SK-N-SH treated with all-trans-retinoic acid at 6 μM for 48 hours (cell line): Measurements from ENCODE around the gene C19orf85.

Source experiments
- ATAC-seq: fragments of 200-7000 bp; cut with Tn5 transposase; 3 replicates; pipeline ENCODE4 v1.9.1; 2020; ENCODE audit warnings: mild to moderate bottlenecking, moderate library complexity
- ARNTL ChIP-seq: fragments of 450-650 bp; formaldehyde crosslinking; IDR thresholded peaks from 2 replicates; pipeline ENCODE4 v1.5.0; 2020; ENCODE audit warnings: low read depth, mild to moderate bottlenecking, moderate library complexity, borderline replicate concordance
- BACH2 ChIP-seq: fragments of 250-450 bp; sonication (Bioruptor Pico); IDR thresholded peaks from 2 replicates; pipeline ENCODE4 v1.9.0; 2021; ENCODE audit warnings: mild to moderate bottlenecking, borderline replicate concordance
- CSDC2 ChIP-seq: fragments of 250-450 bp; sonication (Bioruptor Pico); IDR thresholded peaks from 2 replicates; pipeline ENCODE4 v1.5.0; 2020; ENCODE audit warnings: mild to moderate bottlenecking, moderate library complexity
- ESRRG ChIP-seq: fragments of 250-450 bp; sonication (Bioruptor Pico); IDR thresholded peaks from 2 replicates; pipeline ENCODE4 v1.6.1; 2021; ENCODE audit warnings: mild to moderate bottlenecking
- GLIS3 ChIP-seq: fragments of 250-450 bp; sonication (Bioruptor Pico); IDR thresholded peaks from 2 replicates; pipeline ENCODE4 v1.5.0; 2020; ENCODE audit warnings: mild to moderate bottlenecking, moderate library complexity
- ISL1 ChIP-seq: fragments of 250-450 bp; sonication (Bioruptor Pico); IDR thresholded peaks from 2 replicates; pipeline ENCODE4 v2.1.2; 2022; ENCODE audit warnings: mild to moderate bottlenecking, moderate library complexity
- OSR1 ChIP-seq: fragments of 250-450 bp; sonication (Bioruptor Pico); IDR thresholded peaks from 2 replicates; pipeline ENCODE4 v1.8.0; 2022; ENCODE audit warnings: moderate library complexity, mild to moderate bottlenecking, inconsistent platforms
- POU6F1 ChIP-seq: fragments of 250-450 bp; sonication (Bioruptor Pico); IDR thresholded peaks from 2 replicates; pipeline ENCODE4 v1.8.0; 2021; ENCODE audit warnings: low read depth, mild to moderate bottlenecking, moderate library complexity, borderline replicate concordance
- RARB ChIP-seq: fragments of 250-450 bp; sonication (Bioruptor Pico); IDR thresholded peaks from 2 replicates; pipeline ENCODE4 v1.8.0; 2021; ENCODE audit warnings: mild to moderate bottlenecking, moderate library complexity
- SNAI2 ChIP-seq: fragments of 250-450 bp; sonication (Bioruptor Pico); IDR thresholded peaks from 2 replicates; pipeline ENCODE4 v1.5.0; 2020; ENCODE audit warnings: mild to moderate bottlenecking, moderate library complexity
- TCF4 ChIP-seq: fragments of 250-450 bp; sonication (Bioruptor Pico); IDR thresholded peaks from 2 replicates; pipeline ENCODE4 v1.8.0; 2021; ENCODE audit warnings: mild to moderate bottlenecking, moderate library complexity, borderline replicate concordance
- TOX ChIP-seq: fragments of 250-450 bp; sonication (Bioruptor Pico); IDR thresholded peaks from 2 replicates; pipeline ENCODE4 v1.8.0; 2021; ENCODE audit warnings: mild to moderate bottlenecking, moderate library complexity, borderline replicate concordance
- TSHZ2 ChIP-seq: fragments of 250-450 bp; sonication (Bioruptor Pico); IDR thresholded peaks from 2 replicates; pipeline ENCODE4 v1.5.0; 2020; ENCODE audit warnings: mild to moderate bottlenecking, moderate library complexity
- ZC3H10 ChIP-seq: fragments of 250-450 bp; sonication (Bioruptor Pico); IDR thresholded peaks from 2 replicates; pipeline ENCODE4 v1.5.1; 2021; ENCODE audit warnings: mild to moderate bottlenecking, moderate library complexity
- ZFP3 ChIP-seq: fragments of 250-450 bp; sonication (Bioruptor Pico); IDR thresholded peaks from 2 replicates; pipeline ENCODE4 v1.5.0; 2020; ENCODE audit warnings: mild to moderate bottlenecking, moderate library complexity
- ZFP30 ChIP-seq: fragments of 450-650 bp; formaldehyde crosslinking; IDR thresholded peaks from 2 replicates; pipeline ENCODE4 v1.5.0; 2022; ENCODE audit warnings: mild to moderate bottlenecking, moderate library complexity
- ZNF565 ChIP-seq: fragments of 450-650 bp; formaldehyde crosslinking; conservative IDR thresholded peaks from 2 replicates; pipeline ENCODE4 v1.5.0; 2020; ENCODE audit warnings: low read depth, mild to moderate bottlenecking, moderate library complexity
- ZNF70 ChIP-seq: fragments of 450-650 bp; formaldehyde crosslinking; IDR thresholded peaks from 2 replicates; pipeline ENCODE4 v1.5.0; 2020; ENCODE audit warnings: mild to moderate bottlenecking, moderate library complexity
- ZNF8 ChIP-seq: fragments of 450-650 bp; formaldehyde crosslinking; IDR thresholded peaks from 2 replicates; pipeline ENCODE4 v1.5.0; 2020; ENCODE audit warnings: mild to moderate bottlenecking, moderate library complexity
- TF ChIP-seq, protein P1 (sequence below): fragments of 250-450 bp; sonication (Bioruptor Pico); IDR thresholded peaks from 2 replicates; pipeline ENCODE4 v1.5.1; 2020; ENCODE audit warnings: low read depth, mild to moderate bottlenecking, moderate library complexity
- TF ChIP-seq, protein P2 (sequence below): fragments of 250-450 bp; sonication (Bioruptor Pico); IDR thresholded peaks from 2 replicates; pipeline ENCODE4 v1.5.1; 2021; ENCODE audit warnings: mild to moderate bottlenecking, moderate library complexity
- TF ChIP-seq, protein P3 (sequence below): fragments of 250-450 bp; sonication (Bioruptor Pico); IDR thresholded peaks from 2 replicates; pipeline ENCODE4 v1.8.0; 2020; ENCODE audit warnings: mild to moderate bottlenecking, moderate library complexity, borderline replicate concordance

C19orf85 gene

DNA sequence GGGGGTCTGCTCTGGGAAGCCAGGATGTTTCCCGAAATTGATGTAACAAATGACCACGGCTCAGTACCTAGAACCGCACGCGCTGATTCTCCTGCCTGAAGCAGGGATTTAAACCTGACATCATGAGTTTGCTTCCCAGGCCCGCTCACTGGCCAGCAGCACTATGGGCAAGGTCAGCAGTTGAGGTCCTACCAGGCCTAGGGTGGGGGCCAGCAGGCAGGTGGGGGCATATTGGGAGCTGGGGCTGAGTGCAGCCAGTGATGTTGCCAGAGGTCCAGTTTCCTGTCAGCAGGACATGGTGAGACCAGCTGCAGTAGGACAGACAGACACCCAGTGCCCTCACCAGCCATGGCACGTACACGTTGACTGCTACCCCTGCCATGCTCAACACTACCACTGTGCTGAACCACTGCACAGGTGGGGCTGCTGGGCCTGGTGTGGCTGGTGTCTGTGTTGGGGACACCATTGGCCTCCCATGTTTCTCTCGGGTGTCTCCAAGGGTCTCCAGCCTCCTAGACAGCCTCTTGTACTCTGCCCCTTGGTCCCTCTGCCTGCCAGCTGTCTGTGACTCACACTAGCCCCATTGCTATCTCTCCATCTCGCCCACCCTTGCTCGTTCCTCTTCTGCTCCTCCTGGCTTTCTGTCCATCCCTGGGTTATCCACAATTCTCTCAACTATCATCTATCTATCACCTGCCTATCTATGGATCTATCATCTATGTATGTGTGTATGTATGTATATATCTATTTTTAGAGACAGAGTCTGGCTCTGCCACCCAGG lies 1.1 kb upstream of the C19orf85 start:
- no peak for TF ChIP-seq ZFP3 (CRISPR knock-in tag)
- TF ChIP-seq ESRRG (CRISPR knock-in tag) = no peak
- TF ChIP-seq OSR1 (CRISPR knock-in tag) = no peak
- TF ChIP-seq ZFP30 (CRISPR knock-in tag) = no peak
- no peak for TF ChIP-seq ARNTL (CRISPR knock-in tag)
- no peak for ATAC-seq

DNA sequence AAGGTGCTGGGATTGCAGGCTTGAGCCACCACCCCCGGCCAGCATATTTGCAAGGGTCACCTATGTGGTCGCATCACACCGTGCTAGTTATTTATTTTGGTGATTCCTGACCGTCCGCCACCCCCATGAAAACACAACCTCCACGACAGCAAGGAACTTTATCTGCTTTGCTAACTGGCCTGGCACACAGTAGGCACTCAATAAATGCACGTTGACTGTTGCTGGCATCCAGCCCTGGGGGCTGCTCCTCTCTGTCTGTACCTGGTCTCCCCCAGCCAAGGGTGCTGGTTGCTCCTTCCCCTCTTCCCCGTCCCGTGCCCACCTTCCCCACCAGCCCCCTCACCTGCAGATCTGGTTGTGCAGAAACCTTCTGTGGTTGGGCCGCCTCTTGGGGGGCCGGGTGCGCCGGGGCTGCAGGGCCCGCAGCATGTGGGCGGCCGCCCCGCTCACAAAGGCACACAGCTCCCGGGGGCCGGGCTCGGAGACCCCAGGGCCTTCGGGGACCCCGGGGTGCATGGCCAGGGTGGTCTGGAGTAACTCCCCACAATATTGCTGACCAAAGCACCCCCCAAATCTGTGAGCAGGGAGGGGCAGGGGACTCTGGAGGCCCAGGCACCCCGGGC lies 401 bp downstream of the C19orf85 start:
- TF ChIP-seq BACH2 (CRISPR knock-in tag) (no peak), TCF4 (CRISPR knock-in tag) (no peak), TOX (CRISPR knock-in tag) (no peak), ISL1 (CRISPR knock-in tag) (no peak), SNAI2 (no peak), ARNTL (CRISPR knock-in tag) (no peak), GLIS3 (CRISPR knock-in tag) (no peak), ZNF565 (CRISPR knock-in tag) (no peak), OSR1 (CRISPR knock-in tag) (no peak), ESRRG (CRISPR knock-in tag) (no peak), RARB (no peak)
- TF ChIP-seq, protein P1, sequence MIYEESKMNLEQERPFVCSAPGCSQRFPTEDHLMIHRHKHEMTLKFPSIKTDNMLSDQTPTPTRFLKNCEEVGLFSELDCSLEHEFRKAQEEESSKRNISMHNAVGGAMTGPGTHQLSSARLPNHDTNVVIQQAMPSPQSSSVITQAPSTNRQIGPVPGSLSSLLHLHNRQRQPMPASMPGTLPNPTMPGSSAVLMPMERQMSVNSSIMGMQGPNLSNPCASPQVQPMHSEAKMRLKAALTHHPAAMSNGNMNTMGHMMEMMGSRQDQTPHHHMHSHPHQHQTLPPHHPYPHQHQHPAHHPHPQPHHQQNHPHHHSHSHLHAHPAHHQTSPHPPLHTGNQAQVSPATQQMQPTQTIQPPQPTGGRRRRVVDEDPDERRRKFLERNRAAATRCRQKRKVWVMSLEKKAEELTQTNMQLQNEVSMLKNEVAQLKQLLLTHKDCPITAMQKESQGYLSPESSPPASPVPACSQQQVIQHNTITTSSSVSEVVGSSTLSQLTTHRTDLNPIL (CRISPR knock-in tag) = no peak
- TF ChIP-seq, protein P2, sequence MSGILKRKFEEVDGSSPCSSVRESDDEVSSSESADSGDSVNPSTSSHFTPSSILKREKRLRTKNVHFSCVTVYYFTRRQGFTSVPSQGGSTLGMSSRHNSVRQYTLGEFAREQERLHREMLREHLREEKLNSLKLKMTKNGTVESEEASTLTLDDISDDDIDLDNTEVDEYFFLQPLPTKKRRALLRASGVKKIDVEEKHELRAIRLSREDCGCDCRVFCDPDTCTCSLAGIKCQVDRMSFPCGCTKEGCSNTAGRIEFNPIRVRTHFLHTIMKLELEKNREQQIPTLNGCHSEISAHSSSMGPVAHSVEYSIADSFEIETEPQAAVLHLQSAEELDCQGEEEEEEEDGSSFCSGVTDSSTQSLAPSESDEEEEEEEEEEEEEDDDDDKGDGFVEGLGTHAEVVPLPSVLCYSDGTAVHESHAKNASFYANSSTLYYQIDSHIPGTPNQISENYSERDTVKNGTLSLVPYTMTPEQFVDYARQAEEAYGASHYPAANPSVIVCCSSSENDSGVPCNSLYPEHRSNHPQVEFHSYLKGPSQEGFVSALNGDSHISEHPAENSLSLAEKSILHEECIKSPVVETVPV (CRISPR knock-in tag) = no peak
- ATAC-seq = no peak

DNA sequence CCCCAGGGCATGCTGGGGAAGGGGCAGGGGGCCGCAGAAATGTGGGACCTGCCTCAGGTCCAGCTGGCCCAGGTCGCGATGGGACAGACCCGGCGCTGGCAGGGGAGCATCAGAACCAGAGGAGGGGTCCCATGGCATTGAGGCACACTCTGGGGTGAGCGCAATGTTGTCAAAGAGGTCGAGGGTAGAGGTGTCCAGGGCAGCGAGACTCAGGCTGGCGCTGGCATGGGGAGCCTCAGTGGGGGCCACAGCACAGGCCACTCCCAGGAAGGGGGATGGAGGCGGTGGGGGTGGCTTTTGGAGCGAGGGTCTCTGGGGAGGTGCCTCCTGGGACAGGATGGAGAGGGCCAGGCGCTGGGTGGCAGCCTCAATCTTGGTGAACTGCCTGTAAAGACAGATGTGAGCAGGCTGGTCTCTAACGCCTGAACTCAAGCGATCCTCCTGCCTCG lies 944 bp downstream of the C19orf85 start:
- TF ChIP-seq TOX (CRISPR knock-in tag) (no peak), POU6F1 (CRISPR knock-in tag) (no peak), ZC3H10 (CRISPR knock-in tag) (no peak), SNAI2 (no peak), OSR1 (CRISPR knock-in tag) (no peak), ZFP30 (CRISPR knock-in tag) (no peak), ARNTL (CRISPR knock-in tag) (no peak)
- TF ChIP-seq, protein P3, sequence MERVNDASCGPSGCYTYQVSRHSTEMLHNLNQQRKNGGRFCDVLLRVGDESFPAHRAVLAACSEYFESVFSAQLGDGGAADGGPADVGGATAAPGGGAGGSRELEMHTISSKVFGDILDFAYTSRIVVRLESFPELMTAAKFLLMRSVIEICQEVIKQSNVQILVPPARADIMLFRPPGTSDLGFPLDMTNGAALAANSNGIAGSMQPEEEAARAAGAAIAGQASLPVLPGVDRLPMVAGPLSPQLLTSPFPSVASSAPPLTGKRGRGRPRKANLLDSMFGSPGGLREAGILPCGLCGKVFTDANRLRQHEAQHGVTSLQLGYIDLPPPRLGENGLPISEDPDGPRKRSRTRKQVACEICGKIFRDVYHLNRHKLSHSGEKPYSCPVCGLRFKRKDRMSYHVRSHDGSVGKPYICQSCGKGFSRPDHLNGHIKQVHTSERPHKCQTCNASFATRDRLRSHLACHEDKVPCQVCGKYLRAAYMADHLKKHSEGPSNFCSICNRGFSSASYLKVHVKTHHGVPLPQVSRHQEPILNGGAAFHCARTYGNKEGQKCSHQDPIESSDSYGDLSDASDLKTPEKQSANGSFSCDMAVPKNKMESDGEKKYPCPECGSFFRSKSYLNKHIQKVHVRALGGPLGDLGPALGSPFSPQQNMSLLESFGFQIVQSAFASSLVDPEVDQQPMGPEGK (CRISPR knock-in tag) = no peak
- ATAC-seq = no peak

DNA sequence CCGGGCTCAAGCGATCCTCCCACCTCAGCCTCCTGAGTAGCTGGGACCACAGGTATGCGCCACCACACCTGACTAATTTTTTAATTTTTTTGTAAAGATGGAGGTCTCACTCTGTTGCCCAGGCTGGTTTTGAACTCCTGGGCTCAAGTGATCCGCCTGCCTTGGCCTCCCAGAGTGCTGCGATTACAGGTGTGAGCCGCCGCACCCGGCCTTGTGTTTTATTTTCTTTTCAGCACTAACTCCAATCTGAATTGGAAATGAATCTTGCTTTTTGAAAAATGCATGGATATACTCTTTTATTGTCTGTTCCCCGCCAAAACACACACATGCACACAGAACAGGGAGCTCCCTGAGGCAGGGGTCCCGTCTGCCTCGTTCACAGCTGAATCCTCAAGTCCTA lies 1.8 kb downstream of the C19orf85 start:
- TF ChIP-seq POU6F1 (CRISPR knock-in tag) (no peak), CSDC2 (CRISPR knock-in tag) (no peak), TSHZ2 (CRISPR knock-in tag) (no peak), OSR1 (CRISPR knock-in tag) (no peak), ZNF8 (no peak), RARB (no peak), ZNF70 (CRISPR knock-in tag) (no peak), ZFP3 (CRISPR knock-in tag) (no peak), ZFP30 (CRISPR knock-in tag) (no peak), ZC3H10 (CRISPR knock-in tag) (no peak), BACH2 (CRISPR knock-in tag) (no peak), TCF4 (CRISPR knock-in tag) (no peak)

More for the DNA sequence above, 1.8 kb downstream of the C19orf85 start:
- ATAC-seq = no peak
